PFSK-1 (cell line): ENCODE results near the gene PRIMPOL.

Source experiments
- FOXP2 ChIP-seq: optimal IDR thresholded peaks from 2 replicates; pipeline ENCODE3; 2011; ENCODE audit warnings: borderline replicate concordance, control low read depth, inconsistent platforms; ENCODE audit not compliant: insufficient read depth; ENCODE audit errors: extremely low read length, extremely low read depth
- POLR2AphosphoS5 ChIP-seq: IDR thresholded peaks from 2 replicates; pipeline ENCODE4 v1.6.1; 2012; ENCODE audit warnings: low read depth, mild to moderate bottlenecking, control low read depth, low read length, moderate library complexity
- REST ChIP-seq, 2 experiments: IDR thresholded peaks; 2 replicates each; pipeline versions ENCODE4 v1.6.1 to v1.8.0; 2011 to 2012; ENCODE audit warnings: low read depth in 2 of 2, low read length in 2 of 2, control low read depth in 1 of 2, inconsistent platforms in 1 of 2, mild to moderate bottlenecking in 1 of 2, moderate library complexity in 1 of 2; ENCODE audit not compliant: insufficient read depth in 1 of 2
- SIN3A ChIP-seq: IDR thresholded peaks from 2 replicates; pipeline ENCODE4 v1.6.1; 2012; ENCODE audit warnings: mild to moderate bottlenecking, low read length, moderate library complexity, borderline replicate concordance; ENCODE audit not compliant: insufficient read depth
- TAF1 ChIP-seq: IDR thresholded peaks from 2 replicates; pipeline ENCODE4 v1.6.1; 2012; ENCODE audit warnings: low read length, control low read depth, borderline replicate concordance; ENCODE audit not compliant: insufficient read depth

The PRIMPOL gene

GRCh38 chr4:184657144-184657543 lies 7.6 kb downstream of the PRIMPOL start:
- TF ChIP-seq TAF1 (no peak), SIN3A (no peak)

GRCh38 chr4:184660978-184661377 lies 11.4 kb downstream of the PRIMPOL start:
- no peak for TF ChIP-seq SIN3A
- no peak for TF ChIP-seq TAF1
- TF ChIP-seq POLR2AphosphoS5 = no peak
- no peak for TF ChIP-seq REST (IDR thresholded peaks at IDR 0.05; ENCODE audit: insufficient read depth in 1 of 2, low read depth in 2 of 2, low read length in 2 of 2)
- TF ChIP-seq FOXP2 = no peak

GRCh38 chr4:184662236-184662635 lies 12.7 kb downstream of the PRIMPOL start:
- no peak for TF ChIP-seq FOXP2
- TF ChIP-seq SIN3A = no peak
- TF ChIP-seq REST (IDR thresholded peaks at IDR 0.05; ENCODE audit: insufficient read depth in 1 of 2, low read depth in 2 of 2, low read length in 2 of 2) = no peak
- no peak for TF ChIP-seq POLR2AphosphoS5
- no peak for TF ChIP-seq TAF1

- no peak for TF ChIP-seq SIN3A
- TF ChIP-seq TAF1 = no peak
- TF ChIP-seq FOXP2 = no peak
- TF ChIP-seq REST (IDR thresholded peaks at IDR 0.05; ENCODE audit: insufficient read depth in 1 of 2, low read depth in 2 of 2, low read length in 2 of 2) = no peak
- no peak for TF ChIP-seq POLR2AphosphoS5
Measured at GRCh38 chr4:184664445-184665210, 15.1 kb downstream of the PRIMPOL start.

GRCh38 chr4:184666670-184667069 lies 17.1 kb downstream of the PRIMPOL start:
- TF ChIP-seq SIN3A = no peak
- TF ChIP-seq POLR2AphosphoS5 = no peak
- no peak for TF ChIP-seq TAF1
- no peak for TF ChIP-seq FOXP2
- no peak for TF ChIP-seq REST (IDR thresholded peaks at IDR 0.05; ENCODE audit: insufficient read depth in 1 of 2, low read depth in 2 of 2, low read length in 2 of 2)
